ENCODE measurements around the gene MYMK.

DNA sequence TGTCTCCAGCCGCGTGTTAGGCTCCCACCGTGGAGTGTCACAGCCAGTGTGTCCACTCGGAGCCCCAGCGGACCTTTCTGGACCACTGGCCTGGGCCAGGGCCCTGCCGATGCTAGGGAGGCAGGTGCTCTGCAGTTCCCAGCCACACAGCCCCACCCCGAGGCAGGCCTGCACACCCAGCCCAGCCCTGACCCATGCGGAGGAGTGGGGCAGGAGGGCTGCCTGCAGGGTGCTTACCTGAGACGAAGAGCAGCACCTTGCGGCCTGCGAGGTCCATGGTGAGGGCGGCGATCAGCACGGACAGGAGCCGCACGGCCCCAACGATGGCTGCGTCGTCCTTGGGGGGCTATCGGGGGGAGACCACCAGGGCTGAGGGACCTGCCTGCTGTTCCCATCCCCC, 51.0 kb downstream of the MYMK start:
- TF ChIP-seq, protein P1, sequence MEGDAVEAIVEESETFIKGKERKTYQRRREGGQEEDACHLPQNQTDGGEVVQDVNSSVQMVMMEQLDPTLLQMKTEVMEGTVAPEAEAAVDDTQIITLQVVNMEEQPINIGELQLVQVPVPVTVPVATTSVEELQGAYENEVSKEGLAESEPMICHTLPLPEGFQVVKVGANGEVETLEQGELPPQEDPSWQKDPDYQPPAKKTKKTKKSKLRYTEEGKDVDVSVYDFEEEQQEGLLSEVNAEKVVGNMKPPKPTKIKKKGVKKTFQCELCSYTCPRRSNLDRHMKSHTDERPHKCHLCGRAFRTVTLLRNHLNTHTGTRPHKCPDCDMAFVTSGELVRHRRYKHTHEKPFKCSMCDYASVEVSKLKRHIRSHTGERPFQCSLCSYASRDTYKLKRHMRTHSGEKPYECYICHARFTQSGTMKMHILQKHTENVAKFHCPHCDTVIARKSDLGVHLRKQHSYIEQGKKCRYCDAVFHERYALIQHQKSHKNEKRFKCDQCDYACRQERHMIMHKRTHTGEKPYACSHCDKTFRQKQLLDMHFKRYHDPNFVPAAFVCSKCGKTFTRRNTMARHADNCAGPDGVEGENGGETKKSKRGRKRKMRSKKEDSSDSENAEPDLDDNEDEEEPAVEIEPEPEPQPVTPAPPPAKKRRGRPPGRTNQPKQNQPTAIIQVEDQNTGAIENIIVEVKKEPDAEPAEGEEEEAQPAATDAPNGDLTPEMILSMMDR (IDR thresholded peaks at IDR 0.05), result no peak
- no peak for TF ChIP-seq POLR2A (IDR thresholded peaks at IDR 0.05)

Measured in esophagus squamous epithelium (tissue), 4 donors.